ENCODE data around the gene RHBDL3.

GRCh38 chr17:32276171-32276601 lies 10.6 kb downstream of the RHBDL3 start:
- TF ChIP-seq CTCF (IDR thresholded peaks at IDR 0.05) (no peak), JAZF1 (CRISPR knock-in tag; IDR thresholded peaks at IDR 0.05) (no peak), HMGXB4 (CRISPR knock-in tag; IDR thresholded peaks at IDR 0.05) (no peak), MAX (CRISPR knock-in tag; IDR thresholded peaks at IDR 0.05) (no peak), ELF4 (CRISPR knock-in tag; IDR thresholded peaks at IDR 0.05; ENCODE audit: low read depth) (no peak), NR1H2 (CRISPR knock-in tag; IDR thresholded peaks at IDR 0.05) (no peak), USF2 (CRISPR knock-in tag; IDR thresholded peaks at IDR 0.05) (no peak), ZNF232 (CRISPR knock-in tag; IDR thresholded peaks at IDR 0.05) (no peak), ZNF138 (CRISPR knock-in tag; conservative IDR thresholded peaks at IDR 0.05) (no peak)
